ENCODE measurements around the gene KRT16.
"Not testable (repeated sequence)": the region's sequence is repeated elsewhere in the genome, so short reads cannot be mapped to it uniquely, and the experiment has no call there.

KRT16 gene

DNA sequence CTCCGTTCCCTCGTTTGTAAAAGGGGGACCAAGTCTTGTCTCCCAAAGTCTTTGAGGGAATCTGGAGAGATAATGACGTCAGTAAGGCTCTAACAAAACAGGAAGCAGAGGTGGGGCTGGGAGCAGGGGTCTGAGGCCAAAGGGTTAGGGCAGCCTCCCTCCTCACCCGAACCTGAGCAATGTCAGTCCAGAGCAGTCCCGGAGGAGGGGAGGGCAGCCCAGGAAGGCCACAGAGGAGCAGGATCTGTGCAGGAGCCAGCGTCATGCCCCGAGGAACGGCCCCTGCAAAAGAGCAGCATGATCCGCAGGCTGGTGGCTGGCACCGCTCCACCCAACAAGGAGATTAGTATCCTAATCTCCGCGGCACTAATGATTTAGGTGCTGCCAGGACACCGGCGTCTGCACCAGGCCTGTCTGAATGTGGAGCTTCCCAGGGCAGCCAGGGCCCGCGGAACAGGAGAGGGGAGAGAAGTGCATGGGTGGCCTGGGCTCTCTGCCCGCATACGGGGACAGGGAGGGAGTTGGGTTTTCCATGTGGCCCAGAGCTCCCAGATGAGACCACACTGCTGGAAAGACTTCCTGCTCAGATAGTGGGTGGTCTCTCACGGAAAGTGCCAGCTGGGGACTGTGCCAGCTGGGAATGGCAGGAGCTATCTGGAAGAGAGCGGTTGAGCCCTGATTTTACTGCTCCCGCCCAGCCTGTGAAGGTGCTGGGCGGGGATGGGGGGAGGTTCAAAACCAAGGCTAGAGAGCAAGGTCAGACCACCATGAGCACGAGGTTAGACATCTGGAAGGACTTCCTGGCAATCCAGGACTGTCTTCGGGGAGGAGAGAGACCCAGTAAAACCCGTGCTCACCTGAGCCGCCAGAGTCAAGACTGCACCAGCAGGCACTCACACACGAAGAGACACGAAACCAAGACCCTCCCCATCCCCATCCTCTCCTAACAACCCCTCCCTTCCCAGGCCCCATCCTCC lies 22.8 kb upstream of the KRT16 start:
- Histone ChIP-seq H3K4me3 (ENCODE audit: insufficient read depth, low read depth, low read length, poor library complexity, severe bottlenecking) (no peak overlapping the region), H3K36me3 (ENCODE audit: control insufficient read depth, insufficient read depth, low read length) (no peaks in the 10 kb centered on the region), H3K9me3 (ENCODE audit: control insufficient read depth, low read length) (no peaks in the 10 kb centered on the region), H3K27me3 (replicated peaks; ENCODE audit: control insufficient read depth, insufficient read depth, low read length, poor library complexity, severe bottlenecking) (no peaks in the 10 kb centered on the region), H3K4me1 (ENCODE audit: control insufficient read depth, insufficient read depth, low read length, poor library complexity, severe bottlenecking) (no peaks in the 10 kb centered on the region), H3K27ac (ENCODE audit: insufficient read depth, low read length, poor library complexity, severe bottlenecking) (no peak overlapping the region)
- no peak for DNase-seq

DNA sequence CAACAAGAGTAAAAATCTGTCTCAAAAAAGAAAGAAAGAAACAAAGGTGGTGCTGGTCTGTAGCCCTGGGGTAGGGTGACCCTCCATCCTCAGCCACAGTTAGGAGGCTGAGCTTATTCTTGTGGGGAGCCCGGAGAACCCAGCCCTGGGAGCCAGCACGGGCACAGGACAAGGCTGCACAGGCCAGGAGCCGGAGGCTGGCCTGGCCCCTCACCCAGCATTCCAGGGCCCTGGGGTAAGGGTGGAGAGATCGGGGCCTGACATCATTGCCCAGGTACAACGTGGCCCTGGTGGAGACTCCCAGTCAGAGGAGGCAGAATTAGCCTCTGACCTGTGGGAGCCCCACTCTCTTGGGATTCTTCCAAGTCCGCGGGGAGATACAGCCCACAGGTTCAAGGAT lies 22.1 kb upstream of the KRT16 start:
- H3K9me3 ChIP-seq (ENCODE audit: control insufficient read depth, low read length): no peaks in the 10 kb centered on the region
- H3K27ac ChIP-seq (ENCODE audit: insufficient read depth, low read length, poor library complexity, severe bottlenecking): no peak overlapping the region
- no peaks in the 10 kb centered on the region for H3K4me1 ChIP-seq (ENCODE audit: control insufficient read depth, insufficient read depth, low read length, poor library complexity, severe bottlenecking)
- no peak overlapping the region for H3K4me3 ChIP-seq (ENCODE audit: insufficient read depth, low read depth, low read length, poor library complexity, severe bottlenecking)
- no peaks in the 10 kb centered on the region for H3K36me3 ChIP-seq (ENCODE audit: control insufficient read depth, insufficient read depth, low read length)
- no peak for DNase-seq
- no peaks in the 10 kb centered on the region for H3K27me3 ChIP-seq (replicated peaks; ENCODE audit: control insufficient read depth, insufficient read depth, low read length, poor library complexity, severe bottlenecking)

DNA sequence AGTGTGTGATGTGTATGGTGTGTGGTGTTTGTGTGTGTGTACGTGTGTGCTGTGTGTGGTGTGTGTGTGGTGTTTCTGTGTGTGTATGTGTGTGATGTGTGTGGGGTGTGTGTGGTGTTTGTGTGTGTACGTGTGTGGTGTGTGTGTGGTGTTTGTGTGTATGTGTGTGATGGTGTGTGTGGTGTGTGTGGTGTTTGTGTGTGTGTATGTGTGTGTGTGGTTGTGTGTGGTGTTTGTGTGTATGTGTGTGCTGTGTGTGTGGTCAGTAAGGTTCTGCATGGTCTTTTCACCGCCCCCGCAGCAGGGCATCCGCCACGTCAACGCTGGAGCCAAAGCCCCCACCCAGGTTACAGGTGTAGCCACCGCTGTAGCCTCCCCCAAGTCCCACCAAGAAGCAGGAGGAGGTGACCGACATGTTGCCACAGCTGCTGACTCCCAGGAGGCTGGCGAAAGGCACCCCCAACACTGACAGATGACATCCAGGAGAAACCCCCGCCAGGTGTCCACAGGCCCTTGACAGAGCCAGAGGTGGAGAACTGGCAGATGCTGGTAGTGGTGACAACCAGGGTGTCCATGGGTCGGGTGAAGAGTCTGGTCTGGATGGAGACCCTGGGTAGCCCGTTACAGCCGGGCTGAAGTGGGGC lies 21.1 kb upstream of the KRT16 start:
- H3K4me1 ChIP-seq (ENCODE audit: control insufficient read depth, insufficient read depth, low read length, poor library complexity, severe bottlenecking): no peaks in the 10 kb centered on the region
- H3K4me3 ChIP-seq (ENCODE audit: insufficient read depth, low read depth, low read length, poor library complexity, severe bottlenecking): no peak overlapping the region
- H3K27ac ChIP-seq (ENCODE audit: insufficient read depth, low read length, poor library complexity, severe bottlenecking): no peak overlapping the region
- H3K27me3 ChIP-seq (replicated peaks; ENCODE audit: control insufficient read depth, insufficient read depth, low read length, poor library complexity, severe bottlenecking): no peaks in the 10 kb centered on the region
- no peak for DNase-seq
- no peaks in the 10 kb centered on the region for H3K9me3 ChIP-seq (ENCODE audit: control insufficient read depth, low read length)
- H3K36me3 ChIP-seq (ENCODE audit: control insufficient read depth, insufficient read depth, low read length): no peaks in the 10 kb centered on the region

DNA sequence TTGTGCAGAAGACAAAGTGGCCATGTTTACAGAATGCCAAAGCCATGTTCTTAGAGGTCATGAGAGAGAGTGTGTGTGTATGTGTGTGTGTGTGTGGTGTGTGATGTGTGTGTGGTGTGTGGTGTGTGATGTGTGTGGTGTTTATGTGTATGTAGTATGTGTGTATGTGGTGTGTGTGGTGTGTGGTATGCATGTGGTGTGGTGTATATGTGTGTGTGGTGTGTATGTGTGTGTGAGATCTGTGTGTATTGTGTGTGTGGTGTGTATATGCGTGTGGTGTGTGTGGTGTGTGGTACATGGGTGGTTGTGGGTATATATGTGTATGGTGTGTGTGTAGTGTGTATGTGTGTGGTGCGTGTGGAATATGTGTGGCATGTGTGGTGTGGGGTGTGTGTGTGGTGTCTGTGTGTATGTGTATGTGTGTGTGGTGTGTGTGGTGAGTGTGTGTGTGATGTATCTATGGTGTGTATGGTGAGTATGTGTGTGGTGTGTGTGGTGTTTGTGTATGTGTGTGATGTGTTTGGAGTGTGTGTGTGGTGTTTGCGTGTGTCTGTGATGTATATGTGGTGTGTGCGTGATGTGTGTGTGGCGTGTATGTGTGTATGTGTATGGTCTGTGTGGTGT lies 20.0 kb upstream of the KRT16 start:
- no peak for DNase-seq
- no peaks in the 10 kb centered on the region for H3K4me1 ChIP-seq (ENCODE audit: control insufficient read depth, insufficient read depth, low read length, poor library complexity, severe bottlenecking)
- H3K36me3 ChIP-seq (ENCODE audit: control insufficient read depth, insufficient read depth, low read length): no peaks in the 10 kb centered on the region
- H3K4me3 ChIP-seq (ENCODE audit: insufficient read depth, low read depth, low read length, poor library complexity, severe bottlenecking): no peak overlapping the region
- no peaks in the 10 kb centered on the region for H3K9me3 ChIP-seq (ENCODE audit: control insufficient read depth, low read length)
- no peak overlapping the region for H3K27ac ChIP-seq (ENCODE audit: insufficient read depth, low read length, poor library complexity, severe bottlenecking)
- no peaks in the 10 kb centered on the region for H3K27me3 ChIP-seq (replicated peaks; ENCODE audit: control insufficient read depth, insufficient read depth, low read length, poor library complexity, severe bottlenecking)

DNA sequence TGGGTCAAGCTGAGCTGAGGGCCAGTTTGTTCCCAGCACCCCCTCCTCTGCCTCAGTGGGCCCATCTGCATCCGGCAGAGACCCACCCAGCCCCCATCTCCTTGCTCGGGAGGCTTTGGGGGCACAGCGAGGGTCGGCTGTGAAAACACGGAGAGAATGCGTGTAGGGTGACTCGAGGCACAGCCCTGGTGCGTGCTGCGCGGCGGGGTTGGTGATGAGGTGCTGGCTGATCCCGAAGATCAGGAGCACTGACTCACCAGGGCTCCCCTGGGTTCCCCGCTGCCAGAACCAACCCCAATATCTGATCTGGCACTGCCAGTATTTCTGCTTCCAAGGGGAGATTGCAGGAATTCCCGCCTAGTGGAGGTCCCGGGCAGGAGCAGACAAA lies 19.3 kb upstream of the KRT16 start:
- no peak overlapping the region for H3K27ac ChIP-seq (ENCODE audit: insufficient read depth, low read length, poor library complexity, severe bottlenecking)
- no peaks in the 10 kb centered on the region for H3K9me3 ChIP-seq (ENCODE audit: control insufficient read depth, low read length)
- H3K4me1 ChIP-seq (ENCODE audit: control insufficient read depth, insufficient read depth, low read length, poor library complexity, severe bottlenecking): no peaks in the 10 kb centered on the region
- H3K27me3 ChIP-seq (replicated peaks; ENCODE audit: control insufficient read depth, insufficient read depth, low read length, poor library complexity, severe bottlenecking): no peaks in the 10 kb centered on the region
- H3K4me3 ChIP-seq (ENCODE audit: insufficient read depth, low read depth, low read length, poor library complexity, severe bottlenecking): no peak overlapping the region
- H3K36me3 ChIP-seq (ENCODE audit: control insufficient read depth, insufficient read depth, low read length): no peaks in the 10 kb centered on the region
- DNase-seq: no peak

DNA sequence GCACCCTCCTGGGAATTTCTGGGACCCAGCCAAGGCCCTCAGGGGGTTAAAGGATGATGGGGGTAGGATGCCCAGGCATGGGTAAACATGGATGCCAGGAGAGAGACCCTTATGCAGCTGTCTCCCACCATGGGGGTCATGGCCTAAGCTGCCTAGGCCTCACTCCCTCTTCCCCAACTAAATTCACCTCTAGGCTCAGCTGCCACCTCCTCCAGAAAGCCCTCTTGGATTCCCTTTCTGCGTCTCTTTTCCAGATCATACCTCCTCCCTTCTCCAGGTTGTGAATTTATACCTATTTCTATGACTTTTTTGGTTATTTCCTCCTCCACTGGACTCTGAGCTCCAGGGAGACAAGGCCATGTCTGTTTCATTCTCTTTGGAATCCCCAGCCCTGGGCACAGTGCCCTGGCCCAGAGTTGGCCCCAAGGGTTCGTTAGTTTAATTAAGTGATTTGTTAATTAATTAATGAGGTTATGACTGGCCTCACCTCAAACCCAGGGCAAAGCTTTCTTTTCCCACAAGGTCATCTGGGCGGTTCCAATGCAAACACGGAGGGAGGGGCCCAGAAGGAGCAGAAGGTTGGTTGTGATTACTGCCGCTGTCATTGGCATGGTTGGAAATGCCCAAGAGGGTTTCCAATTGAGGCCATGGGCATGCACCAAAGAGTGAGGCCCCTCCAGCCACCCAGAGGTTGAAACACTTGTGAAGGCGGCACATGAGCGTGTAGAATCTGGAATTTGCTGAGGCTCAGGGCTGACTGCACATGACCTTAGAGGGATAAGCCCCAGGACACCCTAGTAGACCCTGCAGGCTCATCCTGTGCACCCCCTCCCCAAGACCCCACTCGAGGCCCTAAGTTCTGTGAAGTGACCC lies 18.7 kb upstream of the KRT16 start:
- Histone ChIP-seq H3K27me3 (replicated peaks; ENCODE audit: control insufficient read depth, insufficient read depth, low read length, poor library complexity, severe bottlenecking) (no peaks in the 10 kb centered on the region), H3K9me3 (ENCODE audit: control insufficient read depth, low read length) (no peaks in the 10 kb centered on the region), H3K4me1 (ENCODE audit: control insufficient read depth, insufficient read depth, low read length, poor library complexity, severe bottlenecking) (no peaks in the 10 kb centered on the region), H3K27ac (ENCODE audit: insufficient read depth, low read length, poor library complexity, severe bottlenecking) (no peak overlapping the region), H3K36me3 (ENCODE audit: control insufficient read depth, insufficient read depth, low read length) (no peaks in the 10 kb centered on the region), H3K4me3 (ENCODE audit: insufficient read depth, low read depth, low read length, poor library complexity, severe bottlenecking) (no peak overlapping the region)
- no peak for DNase-seq

DNA sequence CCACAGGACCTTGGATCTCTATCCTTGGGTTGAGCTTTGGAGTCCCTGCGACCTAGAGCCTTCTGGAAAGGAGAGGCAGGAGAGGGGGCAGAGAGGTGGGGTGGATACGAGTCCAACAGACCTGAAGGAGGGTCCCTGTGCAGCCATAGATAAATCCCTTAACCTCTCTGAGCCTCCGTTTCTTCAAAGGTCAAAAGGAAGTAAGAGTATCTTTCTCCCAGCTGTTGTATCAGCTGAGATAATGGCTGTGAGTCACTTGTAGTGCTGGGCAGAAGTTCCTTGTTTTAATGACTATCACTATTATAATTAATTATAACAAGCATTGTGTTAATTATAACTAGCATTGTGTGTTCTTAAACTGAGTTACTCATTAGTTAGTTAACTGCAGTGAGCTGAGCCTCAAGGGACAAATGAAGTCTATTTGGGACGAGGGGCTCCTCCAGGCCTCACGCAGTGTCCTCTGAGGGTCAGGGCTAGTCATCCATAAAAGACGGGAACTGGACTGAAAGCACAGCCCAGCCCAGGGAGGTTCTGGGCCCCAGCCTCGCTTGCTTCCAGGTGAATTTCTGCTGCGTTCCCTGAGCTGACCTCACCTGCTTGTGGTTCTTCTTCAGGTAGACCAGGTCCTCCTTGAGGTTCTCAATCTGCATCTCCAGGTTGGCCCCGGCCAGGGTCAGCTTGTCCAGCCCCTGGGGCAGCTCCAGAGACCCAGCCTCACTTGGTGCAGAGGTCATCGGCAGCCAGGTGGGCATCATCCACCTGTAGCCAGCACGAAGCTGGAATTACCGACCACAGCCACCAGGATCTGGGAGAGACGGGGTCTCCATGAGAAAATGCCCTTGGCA lies 17.5 kb upstream of the KRT16 start:
- DNase-seq: no peak
- Histone ChIP-seq H3K9me3 (ENCODE audit: control insufficient read depth, low read length) (no peaks in the 10 kb centered on the region), H3K4me3 (ENCODE audit: insufficient read depth, low read depth, low read length, poor library complexity, severe bottlenecking) (no peak overlapping the region), H3K27me3 (replicated peaks; ENCODE audit: control insufficient read depth, insufficient read depth, low read length, poor library complexity, severe bottlenecking) (no peaks in the 10 kb centered on the region), H3K4me1 (ENCODE audit: control insufficient read depth, insufficient read depth, low read length, poor library complexity, severe bottlenecking) (no peaks in the 10 kb centered on the region), H3K36me3 (ENCODE audit: control insufficient read depth, insufficient read depth, low read length) (no peaks in the 10 kb centered on the region), H3K27ac (ENCODE audit: insufficient read depth, low read length, poor library complexity, severe bottlenecking) (no peak overlapping the region)

DNA sequence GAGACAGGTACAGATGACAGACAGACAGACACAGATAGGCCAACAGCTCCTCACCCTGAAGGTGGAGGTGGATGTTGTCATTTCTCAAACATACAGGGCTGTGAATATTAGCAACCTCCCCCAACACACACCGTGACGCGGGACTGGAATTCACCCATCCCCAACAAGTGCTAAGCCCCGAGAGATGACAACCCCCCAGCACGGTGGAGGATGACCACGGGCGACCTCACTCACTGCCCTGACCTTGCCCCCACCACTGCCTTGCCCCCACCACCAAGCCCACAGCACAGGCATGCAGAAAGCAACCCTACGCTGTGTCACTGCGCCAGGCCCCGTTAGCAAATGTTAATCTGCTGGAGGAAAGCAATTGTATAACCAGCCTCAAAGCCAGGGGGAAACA lies 16.7 kb upstream of the KRT16 start:
- no peaks in the 10 kb centered on the region for H3K4me1 ChIP-seq (ENCODE audit: control insufficient read depth, insufficient read depth, low read length, poor library complexity, severe bottlenecking)
- H3K4me3 ChIP-seq (ENCODE audit: insufficient read depth, low read depth, low read length, poor library complexity, severe bottlenecking): no peak overlapping the region
- H3K27ac ChIP-seq (ENCODE audit: insufficient read depth, low read length, poor library complexity, severe bottlenecking): no peak overlapping the region
- H3K9me3 ChIP-seq (ENCODE audit: control insufficient read depth, low read length): no peaks in the 10 kb centered on the region
- DNase-seq: no peak
- no peaks in the 10 kb centered on the region for H3K36me3 ChIP-seq (ENCODE audit: control insufficient read depth, insufficient read depth, low read length)
- H3K27me3 ChIP-seq (replicated peaks; ENCODE audit: control insufficient read depth, insufficient read depth, low read length, poor library complexity, severe bottlenecking): no peaks in the 10 kb centered on the region

DNA sequence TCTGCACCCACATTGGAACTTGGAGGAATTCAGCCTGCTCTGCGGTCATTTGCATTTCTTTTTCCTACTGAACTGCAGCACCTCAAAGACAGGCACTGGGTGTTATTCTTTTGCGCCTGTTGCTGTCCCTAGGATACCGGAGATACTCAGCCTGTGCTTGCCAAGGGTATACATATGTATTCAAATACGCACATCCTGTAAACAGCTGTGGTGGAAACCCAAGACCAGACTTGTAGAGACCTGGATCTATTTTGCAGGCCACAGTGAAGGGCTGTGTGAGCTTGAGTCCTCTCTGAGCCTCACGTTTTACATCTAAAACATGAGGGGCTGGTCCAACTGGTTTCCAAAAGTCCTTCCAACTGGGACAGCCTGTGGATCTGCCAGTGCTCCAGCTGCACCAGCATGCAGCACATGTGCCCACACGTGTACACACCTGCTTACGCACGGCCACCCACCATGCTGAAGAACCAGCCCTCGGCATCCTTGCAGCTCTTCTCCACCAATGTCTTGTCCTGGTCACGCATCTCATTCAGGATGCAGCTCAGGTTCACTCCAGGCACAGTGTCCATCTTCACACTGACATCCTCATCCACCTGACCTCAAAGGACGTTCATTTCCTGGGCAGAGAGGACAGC lies 16.2 kb upstream of the KRT16 start:
- not testable (repeated sequence) for H3K27ac ChIP-seq (ENCODE audit: insufficient read depth, low read length, poor library complexity, severe bottlenecking)

More for the DNA sequence above, 16.2 kb upstream of the KRT16 start:
- not testable (repeated sequence) for H3K27me3 ChIP-seq (replicated peaks; ENCODE audit: control insufficient read depth, insufficient read depth, low read length, poor library complexity, severe bottlenecking); H3K36me3 ChIP-seq (ENCODE audit: control insufficient read depth, insufficient read depth, low read length); H3K4me3 ChIP-seq (ENCODE audit: insufficient read depth, low read depth, low read length, poor library complexity, severe bottlenecking); DNase-seq; H3K4me1 ChIP-seq (ENCODE audit: control insufficient read depth, insufficient read depth, low read length, poor library complexity, severe bottlenecking); H3K9me3 ChIP-seq (ENCODE audit: control insufficient read depth, low read length)
